ENCODE measurements around the gene COPS3.

- TF ChIP-seq CTCF (IDR thresholded peaks at IDR 0.05; ENCODE audit: poor library complexity, severe bottlenecking) (no peak), TAF1 (IDR thresholded peaks at IDR 0.05; ENCODE audit: low read depth) (no peak), EZH2 (IDR thresholded peaks at IDR 0.05; ENCODE audit: borderline replicate concordance, insufficient read depth, low read length, poor library complexity, severe bottlenecking) (no peak), SMC3 (conservative IDR thresholded peaks at IDR 0.05; ENCODE audit: poor library complexity) (no peak), EP300 (conservative IDR thresholded peaks at IDR 0.05; ENCODE audit: poor library complexity, severe bottlenecking) (no peak)
Measured at GRCh38 chr17:17201271-17201670, 79.8 kb downstream of the COPS3 start.
